Prostate gland (tissue), 2 donors: ENCODE measurements around the gene MRPS12. TPM values are rescaled to one million over a fixed set of nuclear protein-coding genes. Genes with fewer than 3 reads are reported as not detected.
A peak's percentile ranks its signal among the peaks of the same experiment; 100 is the strongest.

Experiments used
- DNase-seq: peaks from one replicate; pipeline ENCODE4 v3.0.0-alpha.2; 2019; ENCODE audit warnings: low spot score
- H3K27ac ChIP-seq, 2 donors: fragments of 200-600 bp; sonication (generic); 2 replicates each; pipeline ENCODE4 v1.5.1; 2017 to 2019
- H3K27me3 ChIP-seq: fragments of 200-600 bp; sonication (generic); replicated peaks from 2 replicates; pipeline ENCODE4 v1.5.1; 2019; ENCODE audit not compliant: insufficient read depth
- H3K36me3 ChIP-seq, 2 donors: fragments of 200-600 bp; sonication (generic); 1 replicate in 1 of 2; 2 replicates in 1 of 2; pipeline versions ENCODE4 v1.5.1 to v1.8.1; 2017 to 2019
- H3K4me1 ChIP-seq: fragments of 200-600 bp; sonication (generic); replicated peaks from 2 replicates; pipeline ENCODE4 v1.5.1; 2019
- H3K4me3 ChIP-seq, 2 donors: fragments of 200-600 bp; sonication (generic); 2 replicates each; pipeline ENCODE4 v1.5.1; 2017 to 2019
- H3K9me3 ChIP-seq: fragments of 200-600 bp; sonication (generic); 2 replicates; pipeline ENCODE4 v1.5.1; 2017
- POLR2A ChIP-seq: fragments of 450-650 bp; IDR thresholded peaks from one replicate; pipeline ENCODE4 v1.6.1; 2016; ENCODE audit warnings: antibody characterized with exemption, mild to moderate bottlenecking
- POLR2AphosphoS5 ChIP-seq: sonication (generic); formaldehyde crosslinking; IDR thresholded peaks from one replicate; pipeline ENCODE4 v1.6.1; 2017; ENCODE audit warnings: antibody characterized with exemption
- WGBS: methylation state at CpG from one replicate; pipeline ENCODE4 v1.1.5; 2018; 5-methylcytosine and 5-hydroxymethylcytosine counted together
- intact Hi-C: fragments of 100-400 bp; cut with DNase I; formaldehyde crosslinking; loops from one replicate; pipeline ENCODE4 v1.14.2; 2022
- total RNA-seq, 2 donors: library from RNA; depleted of rRNA; stranded (reverse); fragments of >200 nt; gene quantifications; one replicate each; pipeline ENCODE4 v1.1.0, GENCODE V29; 2016
- TF ChIP-seq, protein P1 (sequence below), 4 experiments: fragments of 200-600 bp in 2 of 4; fragments of 450-650 bp in 2 of 4; sonication (generic) in 2 of 4; IDR thresholded peaks; 1 replicate in 3 of 4; 2 replicates in 1 of 4; pipeline ENCODE4 v1.5.1; 2016 to 2019; ENCODE audit warnings: antibody characterized with exemption in 4 of 4, mild to moderate bottlenecking in 2 of 4, moderate library complexity in 2 of 4

MRPS12 gene
- total RNA-seq, 2 donors from 2014 or later, result 32.0 to 41.5 TPM

DNA sequence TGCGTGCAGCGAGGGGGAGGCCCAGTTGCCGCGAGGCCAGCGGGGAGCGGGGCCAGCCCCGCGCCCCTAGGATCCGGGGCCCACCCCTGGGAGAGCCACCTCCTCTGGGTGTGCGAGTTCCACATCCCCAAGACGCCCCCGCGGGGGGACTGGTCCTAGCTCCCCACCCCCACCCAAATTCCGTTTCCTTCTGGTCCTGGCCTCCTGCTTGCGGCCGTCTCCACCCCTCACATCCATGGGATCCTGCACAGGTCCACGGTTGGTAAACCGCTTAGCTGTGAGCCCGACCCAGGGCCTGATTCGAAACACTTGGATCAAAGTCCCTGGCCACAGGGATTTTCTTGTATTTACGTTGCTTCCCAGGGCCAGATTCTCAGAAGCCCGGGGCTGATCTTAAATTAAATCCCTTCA is 45.1 kb downstream of the MRPS12 start:
- TF ChIP-seq POLR2A (no peak), POLR2AphosphoS5 (no peak)
- TF ChIP-seq, protein P1, sequence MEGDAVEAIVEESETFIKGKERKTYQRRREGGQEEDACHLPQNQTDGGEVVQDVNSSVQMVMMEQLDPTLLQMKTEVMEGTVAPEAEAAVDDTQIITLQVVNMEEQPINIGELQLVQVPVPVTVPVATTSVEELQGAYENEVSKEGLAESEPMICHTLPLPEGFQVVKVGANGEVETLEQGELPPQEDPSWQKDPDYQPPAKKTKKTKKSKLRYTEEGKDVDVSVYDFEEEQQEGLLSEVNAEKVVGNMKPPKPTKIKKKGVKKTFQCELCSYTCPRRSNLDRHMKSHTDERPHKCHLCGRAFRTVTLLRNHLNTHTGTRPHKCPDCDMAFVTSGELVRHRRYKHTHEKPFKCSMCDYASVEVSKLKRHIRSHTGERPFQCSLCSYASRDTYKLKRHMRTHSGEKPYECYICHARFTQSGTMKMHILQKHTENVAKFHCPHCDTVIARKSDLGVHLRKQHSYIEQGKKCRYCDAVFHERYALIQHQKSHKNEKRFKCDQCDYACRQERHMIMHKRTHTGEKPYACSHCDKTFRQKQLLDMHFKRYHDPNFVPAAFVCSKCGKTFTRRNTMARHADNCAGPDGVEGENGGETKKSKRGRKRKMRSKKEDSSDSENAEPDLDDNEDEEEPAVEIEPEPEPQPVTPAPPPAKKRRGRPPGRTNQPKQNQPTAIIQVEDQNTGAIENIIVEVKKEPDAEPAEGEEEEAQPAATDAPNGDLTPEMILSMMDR (IDR thresholded peaks at IDR 0.05), result no peak
- Histone ChIP-seq H3K9me3 (no peaks in the 10 kb centered on the region), H3K27ac (peak overlapping the region; percentile 89 to 90), H3K4me1 (no peaks in the 10 kb centered on the region), H3K4me3 (peak overlapping the region; percentile 61 to 65), H3K27me3 (no peaks in the 10 kb centered on the region), H3K36me3 (no peaks in the 10 kb centered on the region)
- WGBS, result 4% methylated on average over 14 of the region's 22 CpGs
- peak; percentile 8 for DNase-seq
- intact Hi-C loops, result no loop called here

DNA sequence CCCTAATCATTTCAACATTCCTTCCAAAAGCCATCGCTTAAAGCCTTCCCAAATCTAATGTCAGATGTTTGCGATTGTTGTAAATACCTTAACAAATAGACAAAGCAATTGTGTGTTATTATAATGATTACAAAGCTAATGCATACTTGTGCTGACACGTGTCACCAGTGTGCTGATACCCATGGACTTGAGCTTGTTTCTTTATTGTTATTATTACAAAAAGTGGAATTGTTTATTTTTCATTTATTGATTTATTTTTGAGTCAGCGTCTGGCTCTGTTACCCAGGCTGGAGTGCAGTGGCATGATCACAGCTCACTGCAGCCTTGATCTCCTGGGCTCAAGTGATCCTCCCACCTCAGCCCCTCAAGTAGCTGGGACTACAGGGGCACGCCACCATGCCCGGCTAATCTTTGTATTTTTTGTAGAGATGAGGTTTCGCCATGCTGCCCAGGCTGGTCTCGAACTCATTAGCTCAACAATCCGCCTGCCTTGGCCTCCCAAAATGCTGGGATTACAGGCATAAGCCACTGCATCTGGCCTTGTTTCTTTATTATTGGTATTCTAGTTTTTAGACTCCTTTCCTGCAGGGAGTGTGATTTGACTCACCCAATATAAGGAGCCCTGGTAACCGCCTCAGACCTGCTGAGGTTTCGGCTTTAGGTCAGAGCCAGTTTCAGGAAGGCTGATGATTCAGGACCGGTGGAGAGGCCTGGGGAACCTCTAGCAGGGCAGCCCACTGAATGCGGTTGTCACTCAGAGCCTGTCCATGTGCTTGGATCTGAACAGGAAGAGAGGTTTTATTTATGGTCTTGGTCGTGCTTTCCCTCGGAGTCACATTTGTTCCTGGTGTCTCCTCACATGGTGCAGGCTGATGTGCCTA is 46.9 kb downstream of the MRPS12 start:
- WGBS, result 74% methylated on average over 15 of the region's 15 CpGs
- intact Hi-C loops, result no loop called here
- Histone ChIP-seq H3K27me3 (no peaks in the 10 kb centered on the region), H3K36me3 (no peaks in the 10 kb centered on the region), H3K4me3 (no peak overlapping the region), H3K27ac (peak overlapping the region in 1 of 2 donors; percentile 36), H3K4me1 (no peaks in the 10 kb centered on the region), H3K9me3 (no peaks in the 10 kb centered on the region)
- TF ChIP-seq, protein P1 (IDR thresholded peaks at IDR 0.05), result no peak
- no peak for DNase-seq

DNA sequence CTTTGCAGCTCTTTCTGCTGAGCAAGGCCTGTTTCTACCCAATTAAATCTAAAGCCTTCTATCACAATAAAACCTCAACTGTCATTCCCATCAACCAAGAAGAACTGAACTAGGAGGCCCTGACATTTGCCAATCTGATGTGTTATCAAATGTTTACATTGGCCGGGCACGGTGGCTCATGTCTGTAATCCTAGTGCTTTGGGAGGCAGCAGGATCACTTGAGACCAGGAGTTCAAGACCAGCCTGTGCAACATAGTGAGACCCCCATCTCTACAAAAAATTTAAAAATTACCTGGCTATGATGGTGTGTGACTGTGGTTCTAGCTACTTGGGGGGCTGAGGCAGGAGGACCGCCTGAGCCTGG is 47.6 kb downstream of the MRPS12 start:
- 73% methylated on average over 3 of the region's 3 CpGs for WGBS
- Histone ChIP-seq H3K36me3 (no peaks in the 10 kb centered on the region), H3K4me3 (no peak overlapping the region), H3K9me3 (no peaks in the 10 kb centered on the region), H3K27me3 (no peaks in the 10 kb centered on the region), H3K27ac (peak overlapping the region in 1 of 2 donors; percentile 36), H3K4me1 (no peaks in the 10 kb centered on the region)
- peak; percentile 36 for DNase-seq
- no peak for TF ChIP-seq POLR2A
- peak; percentile 46 for TF ChIP-seq POLR2AphosphoS5
- intact Hi-C loops, result no loop called here

DNA sequence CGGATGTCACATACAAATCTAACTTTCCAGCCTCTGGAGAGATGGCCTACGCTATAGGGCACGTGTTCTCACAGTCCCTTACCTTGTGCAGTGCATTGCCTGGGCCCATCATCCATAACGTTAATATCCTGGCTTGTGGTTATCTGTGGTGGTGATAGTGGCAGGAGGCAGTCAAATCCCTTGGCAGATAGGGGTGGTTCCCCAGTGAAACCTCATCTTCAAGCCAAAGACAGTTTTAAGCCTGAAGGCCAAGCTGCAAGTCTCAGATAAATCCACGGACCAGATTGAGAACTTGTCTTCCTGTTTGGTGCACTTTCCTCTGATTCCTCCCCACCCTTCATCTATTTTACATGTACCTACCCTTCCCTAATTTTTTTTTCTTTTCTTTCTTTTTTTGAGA is 49.1 kb downstream of the MRPS12 start:
- Histone ChIP-seq H3K9me3 (no peaks in the 10 kb centered on the region), H3K4me1 (no peaks in the 10 kb centered on the region), H3K27ac (no peak overlapping the region), H3K36me3 (no peaks in the 10 kb centered on the region), H3K27me3 (no peaks in the 10 kb centered on the region), H3K4me3 (no peak overlapping the region)
- WGBS, result 86% methylated on average over 5 of the region's 5 CpGs
- TF ChIP-seq, protein P1 (IDR thresholded peaks at IDR 0.05), result no peak
- TF ChIP-seq POLR2AphosphoS5 (no peak), POLR2A (no peak)
- DNase-seq, result no peak
- intact Hi-C loops, result no loop called here

DNA sequence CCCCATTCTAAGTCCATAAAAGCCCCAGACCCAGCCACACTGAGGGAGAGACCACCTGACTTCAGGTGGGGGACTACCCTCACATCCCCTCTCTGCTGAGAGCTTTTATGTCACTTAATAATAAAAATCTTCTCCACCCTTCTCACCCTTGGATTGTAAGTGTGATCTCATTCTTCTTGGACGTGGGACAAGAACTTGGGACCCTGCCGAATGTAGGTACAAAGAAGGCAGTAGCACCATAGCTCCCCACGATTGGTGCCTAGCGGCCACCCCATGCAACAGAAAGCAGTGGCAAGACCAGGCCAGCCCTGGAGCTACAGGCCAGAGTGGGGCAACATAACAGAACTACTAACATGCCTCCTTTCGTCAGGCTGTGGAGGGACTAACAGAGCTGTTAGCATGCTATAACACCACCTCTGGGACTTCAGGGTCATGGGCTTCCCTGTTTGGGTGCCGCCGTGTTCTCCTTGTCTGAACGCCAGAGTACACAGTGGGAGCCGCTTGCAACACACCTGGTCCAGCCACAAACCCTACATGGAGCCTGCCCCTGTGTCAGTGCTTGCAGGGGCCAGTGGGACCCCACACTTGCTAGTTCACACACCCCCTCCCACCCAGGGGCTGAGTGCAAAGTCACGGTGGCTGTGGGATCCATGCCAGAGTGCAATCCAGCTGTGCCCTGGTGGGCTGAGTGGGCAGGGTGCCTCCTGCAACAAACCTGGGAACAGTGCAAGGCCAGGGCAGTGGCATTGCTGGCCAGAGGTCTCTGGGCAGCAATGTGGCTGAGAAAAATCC is 50.0 kb downstream of the MRPS12 start:
- Histone ChIP-seq H3K4me3 (no peak overlapping the region), H3K36me3 (no peaks in the 10 kb centered on the region), H3K27me3 (no peaks in the 10 kb centered on the region), H3K9me3 (no peaks in the 10 kb centered on the region), H3K4me1 (no peaks in the 10 kb centered on the region), H3K27ac (no peak overlapping the region)
- no peak for DNase-seq
- 95% methylated on average over 10 of the region's 10 CpGs for WGBS
- TF ChIP-seq POLR2A (no peak), POLR2AphosphoS5 (no peak)
- TF ChIP-seq, protein P1 (IDR thresholded peaks at IDR 0.05), result no peak
- intact Hi-C loops, result no loop called here
